ENCODE results near the gene LRRK1.

Gene LRRK1

GRCh38 chr15:101100593-101101442 lies 181.7 kb downstream of the LRRK1 start:
- DNase-seq: no peak

DNA sequence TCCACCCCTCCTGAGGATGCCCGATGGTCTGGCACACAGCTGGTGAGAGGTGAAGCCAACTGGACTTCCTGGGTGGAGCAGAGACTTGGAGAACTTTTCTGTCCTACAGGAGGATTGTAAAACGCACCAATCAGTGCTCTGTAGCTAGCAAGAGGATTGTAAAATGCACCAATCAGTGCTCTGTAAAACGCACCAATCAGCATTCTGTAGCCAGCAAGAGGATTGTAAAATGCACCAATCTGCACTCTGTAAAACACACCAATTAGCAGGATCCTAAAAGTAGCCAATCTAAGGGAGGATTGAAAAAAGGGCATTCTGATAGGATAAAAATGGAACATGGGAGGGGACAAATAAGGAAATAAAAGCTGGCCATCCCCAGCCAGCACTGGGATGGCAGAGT lies 182.5 kb downstream of the LRRK1 start:
- DNase-seq: no peak

- DNase-seq: no peak
Observed at GRCh38 chr15:101102746-101103145, 183.6 kb downstream of the LRRK1 start.

GRCh38 chr15:101103598-101103997 lies 184.4 kb downstream of the LRRK1 start:
- no peak for DNase-seq

DNA sequence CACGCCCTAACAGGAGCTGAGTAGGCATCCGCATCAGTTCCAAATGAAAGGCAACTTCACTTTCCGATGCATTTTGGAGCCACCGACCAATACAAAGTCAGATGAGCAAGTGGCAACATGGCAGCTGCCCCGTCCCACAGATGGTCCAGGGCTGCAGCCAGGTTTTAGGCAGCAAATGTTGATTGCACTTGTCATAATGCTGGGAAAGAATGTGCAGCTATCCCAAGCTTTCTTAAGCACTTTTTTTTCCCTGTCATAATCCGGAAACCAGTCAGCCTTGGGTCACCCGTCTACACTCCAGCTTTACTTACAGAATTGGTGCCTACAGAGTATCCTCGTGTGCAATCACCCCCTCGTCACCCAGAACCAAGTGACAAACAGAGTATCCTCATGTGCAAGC lies 185.0 kb downstream of the LRRK1 start:
- DNase-seq: no peak

GRCh38 chr15:101105059-101105891 lies 186.1 kb downstream of the LRRK1 start:
- no peak for DNase-seq

DNA sequence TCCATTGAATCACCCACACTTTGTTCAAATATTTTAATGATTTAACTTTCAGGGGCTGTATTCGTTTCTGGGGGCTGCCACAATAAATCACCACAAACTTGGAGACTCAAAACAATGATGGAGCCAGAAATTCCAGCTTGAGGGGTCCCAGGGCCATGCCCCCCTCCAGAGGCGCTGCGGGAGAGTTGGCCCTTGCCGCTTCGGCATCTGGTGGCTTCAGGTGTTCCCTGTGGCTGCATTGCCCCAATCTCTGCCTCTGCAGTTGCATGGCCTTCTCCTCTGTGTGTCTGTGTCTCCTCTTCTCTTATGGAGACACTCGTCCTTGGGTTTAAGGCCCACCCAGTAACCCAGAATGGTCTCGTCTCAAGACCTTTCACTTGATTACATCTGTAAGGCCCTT lies 187.9 kb downstream of the LRRK1 start:
- DNase-seq: no peak

GRCh38 chr15:101107625-101108460 lies 188.7 kb downstream of the LRRK1 start:
- DNase-seq: no peak

GRCh38 chr15:101108461-101108775 lies 189.3 kb downstream of the LRRK1 start:
- DNase-seq: no peak

GRCh38 chr15:101108791-101109190 lies 189.6 kb downstream of the LRRK1 start:
- no peak for DNase-seq

DNA sequence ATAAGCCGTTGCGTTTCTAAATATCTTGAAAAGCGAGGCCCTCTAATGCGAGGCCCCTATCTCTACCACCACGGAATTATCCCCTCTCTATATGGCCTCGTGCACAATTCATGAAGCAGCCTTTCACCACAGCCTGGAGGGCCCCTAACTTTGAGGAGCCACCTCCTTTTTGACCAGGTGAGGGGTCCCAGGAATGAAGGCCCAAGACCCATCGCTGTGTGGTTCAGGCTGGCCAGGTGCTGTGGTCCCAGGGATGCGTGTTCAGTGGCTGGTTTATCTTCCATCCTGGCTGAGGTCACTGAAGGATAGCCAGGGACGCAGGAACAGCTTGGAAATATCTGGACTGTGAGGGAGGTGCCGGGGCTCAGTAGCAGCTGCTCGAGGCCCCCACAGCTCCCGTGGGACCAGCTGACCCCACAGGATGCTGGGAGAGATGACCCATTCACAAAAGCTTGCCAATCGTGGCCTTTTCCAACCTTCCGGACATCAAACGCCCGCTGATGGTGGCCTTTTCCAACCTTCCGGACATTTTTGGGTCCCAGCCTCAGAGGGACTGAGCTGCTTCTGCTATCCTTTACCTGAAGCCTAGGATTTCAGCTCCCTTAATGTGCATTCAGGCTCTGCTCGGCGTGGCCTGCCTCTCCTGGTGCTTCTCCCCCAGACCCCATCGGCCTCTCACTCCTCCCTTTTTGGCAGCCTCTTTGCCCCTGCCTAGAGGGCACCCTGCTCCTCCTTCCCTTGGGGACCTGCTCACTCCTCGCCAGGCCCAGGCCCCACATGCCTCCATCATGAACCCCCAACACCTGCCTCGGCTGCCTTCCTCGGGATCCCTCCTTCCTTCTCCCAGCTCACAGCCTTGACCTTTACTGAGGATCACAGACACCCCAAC lies 191.8 kb downstream of the LRRK1 start:
- DNase-seq: no peak

DNA sequence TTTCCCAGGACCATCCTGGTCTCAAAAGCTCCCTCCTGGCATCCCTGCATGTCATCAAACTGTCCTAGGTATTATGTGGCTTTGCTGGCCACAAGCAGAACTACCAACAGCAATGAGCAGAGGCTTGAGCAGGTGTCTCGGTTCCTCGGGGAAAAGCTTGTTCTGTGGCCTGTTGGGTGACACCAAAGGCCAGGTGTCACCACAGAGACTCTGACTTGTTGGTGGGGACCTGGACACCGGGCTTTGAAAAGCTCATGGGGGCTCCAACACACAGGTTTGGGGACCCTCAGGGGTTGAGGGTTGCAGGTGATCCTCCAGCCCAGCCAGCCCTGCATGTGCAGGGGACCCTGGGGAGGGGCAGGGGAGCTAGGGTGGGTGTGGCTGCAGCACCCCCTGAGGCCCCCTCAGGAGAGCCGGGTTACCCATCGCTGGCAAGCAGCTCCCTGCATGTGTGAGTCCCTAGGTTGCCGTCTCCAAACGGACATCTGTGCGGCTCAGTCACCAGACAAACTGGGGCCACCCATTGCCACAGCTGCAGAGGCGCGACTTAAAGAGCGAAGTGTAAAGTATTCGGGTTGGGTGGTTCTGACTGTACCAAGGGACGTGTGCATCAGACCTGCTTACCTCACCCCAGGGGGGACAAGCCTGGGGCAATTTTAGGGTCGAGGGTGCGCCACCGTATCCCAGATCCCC lies 192.6 kb downstream of the LRRK1 start:
- DNase-seq: no peak

DNA sequence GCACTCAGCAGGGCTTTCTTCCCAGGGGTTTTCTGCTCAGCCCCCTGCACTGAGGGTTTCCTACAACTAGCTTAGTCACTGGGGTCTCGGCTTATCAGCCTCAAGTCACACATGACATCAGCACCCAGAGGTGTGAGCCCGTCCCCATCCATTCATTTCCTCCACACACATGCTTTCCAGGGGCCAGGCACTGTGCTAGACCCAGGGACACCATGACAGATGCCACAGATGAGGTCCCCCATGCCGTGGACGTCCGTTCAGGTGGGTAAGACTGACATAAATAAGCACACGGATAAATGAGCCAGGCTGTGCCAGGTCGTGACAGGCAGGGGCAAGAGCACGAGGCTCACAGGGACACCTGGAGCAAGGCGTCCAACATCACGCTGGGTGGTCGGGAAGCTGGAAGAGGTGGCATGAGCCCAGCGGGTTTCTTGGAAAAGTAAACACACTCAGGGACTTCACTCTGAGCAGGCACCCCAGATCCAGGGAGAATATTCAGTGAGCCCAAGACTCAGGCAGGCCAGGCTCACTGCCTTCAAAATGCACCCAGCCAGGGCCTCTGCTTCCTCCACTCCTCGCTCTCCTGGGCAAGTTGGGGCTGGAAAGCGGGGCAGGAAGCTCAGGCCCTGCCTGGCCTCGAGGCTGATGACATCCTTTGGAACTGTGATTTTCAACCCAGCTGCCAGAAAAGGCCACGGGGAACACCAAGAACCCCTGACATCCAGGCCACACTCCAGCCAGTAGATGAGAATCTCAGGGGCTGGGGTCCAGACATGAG lies 193.4 kb downstream of the LRRK1 start:
- no peak for DNase-seq

DNA sequence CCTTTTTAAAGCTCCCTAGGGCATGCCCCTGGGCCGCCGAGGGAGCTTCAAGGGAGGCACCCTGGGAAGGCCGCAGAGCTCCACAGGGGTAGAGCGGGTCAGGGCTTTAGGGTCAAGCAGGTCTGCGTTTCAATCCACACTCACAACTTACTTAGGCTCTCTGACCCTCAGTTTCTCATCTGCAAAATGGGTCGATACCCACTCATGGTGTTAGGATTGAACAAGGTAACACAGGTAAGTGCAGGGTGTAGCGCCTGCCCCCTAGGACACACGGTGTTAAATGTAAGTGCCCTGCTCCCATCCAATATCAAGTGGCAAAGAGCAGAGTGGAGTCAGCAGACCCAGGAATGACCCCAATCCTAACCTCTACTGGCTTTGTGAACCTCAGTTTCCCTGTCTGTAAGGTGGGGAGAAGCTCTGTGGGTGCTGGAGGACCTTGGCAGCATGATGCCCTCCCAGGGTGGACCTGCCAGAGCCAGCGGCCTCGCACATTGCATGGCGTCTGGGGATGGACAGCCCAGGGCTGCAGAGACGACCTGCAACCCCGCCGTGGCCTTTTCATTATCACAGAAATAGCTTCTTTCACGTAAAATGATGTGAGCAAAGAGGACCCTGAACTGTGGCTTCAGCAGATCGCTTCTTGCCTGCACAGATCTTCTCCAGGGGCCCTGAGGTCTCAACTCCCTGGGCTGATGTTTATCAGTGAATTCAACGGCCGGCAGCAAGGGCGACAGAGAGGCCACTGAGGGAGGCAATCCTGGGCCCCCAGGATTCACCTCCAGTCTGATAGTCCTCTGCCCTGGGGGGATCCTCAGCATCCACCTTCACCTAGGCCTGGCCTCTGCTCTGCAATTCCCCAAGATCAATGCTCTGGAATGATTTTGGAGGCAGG lies 194.2 kb downstream of the LRRK1 start:
- no peak for DNase-seq

DNA sequence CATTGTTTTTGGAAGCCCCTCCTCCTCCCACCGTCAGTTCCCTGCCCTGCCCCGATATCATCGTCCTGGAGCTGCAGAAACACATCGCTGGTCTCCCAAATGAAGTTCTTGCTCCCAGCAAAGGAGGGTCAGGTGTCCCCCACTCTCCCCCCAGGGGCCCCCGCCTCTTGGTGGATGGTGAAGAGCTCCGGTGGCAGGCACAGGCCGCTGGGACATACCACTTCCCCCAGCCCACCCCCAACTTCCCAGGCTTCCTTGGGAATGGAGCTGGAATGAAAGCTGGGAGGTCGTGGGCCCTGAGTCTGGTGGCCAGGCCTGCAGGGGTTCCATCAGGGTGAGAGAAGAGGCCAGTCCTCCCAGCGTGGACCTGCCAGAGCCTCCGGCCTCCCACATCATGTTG lies 195.0 kb downstream of the LRRK1 start:
- DNase-seq: no peak

DNA sequence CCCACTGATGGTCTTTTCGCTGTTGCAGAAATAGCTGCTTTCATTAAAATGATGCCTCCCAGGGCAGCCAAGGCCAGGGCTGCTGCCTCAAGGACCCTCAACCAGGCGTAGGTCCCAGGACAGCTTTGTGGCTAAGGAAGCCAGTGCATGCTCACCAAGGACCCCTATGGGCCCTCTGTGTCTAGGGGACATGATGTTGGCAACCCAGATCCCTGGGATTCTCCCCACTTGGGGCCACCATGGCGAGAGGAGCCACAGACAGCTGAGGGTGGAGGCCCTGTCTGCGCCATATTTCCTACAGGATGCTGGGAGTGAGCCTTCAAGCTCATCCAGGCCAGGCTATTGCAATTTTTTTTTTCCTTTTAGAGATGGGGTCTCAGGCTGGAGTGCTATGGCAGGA lies 195.5 kb downstream of the LRRK1 start:
- no peak for DNase-seq

GRCh38 chr15:101115393-101115785 lies 196.2 kb downstream of the LRRK1 start:
- DNase-seq: no peak

- no peak for DNase-seq
Observed at GRCh38 chr15:101115786-101116680, 196.9 kb downstream of the LRRK1 start.

GRCh38 chr15:101116681-101116976 lies 197.5 kb downstream of the LRRK1 start:
- DNase-seq: no peak

All from T-helper 2 cell (primary cell).